GM18498 (cell line): ENCODE results near the gene CFAP46.

ENCODE experiments used
- ATAC-seq: cut with Tn5 transposase; IDR thresholded peaks from one replicate; pipeline ENCODE4 v1.9.1; 2021; ENCODE audit warnings: mild to moderate bottlenecking, moderate library complexity; ENCODE audit not compliant: unreplicated experiment

CFAP46 gene

GRCh38 chr10:132758865-132759264, 183.5 kb downstream of the CFAP46 start:
- no peak for ATAC-seq
